ENCODE data around the gene HACD4.

GRCh38 chr9:20972684-20973083, 58.8 kb downstream of the HACD4 start:
- TF ChIP-seq POLR2A (IDR thresholded peaks at IDR 0.05; ENCODE audit: low read depth, low read length) (no peak), TAF1 (IDR thresholded peaks at IDR 0.05; ENCODE audit: borderline replicate concordance, low read depth, low read length) (no peak), POLR2AphosphoS5 (IDR thresholded peaks at IDR 0.05; ENCODE audit: low read depth, low read length) (no peak)
